Fibroblast of skin of abdomen (primary cell): ENCODE measurements around the gene NDUFS4. TPM values are rescaled to one million over a fixed set of nuclear protein-coding genes. Genes with fewer than 3 reads are reported as not detected.
A peak's percentile ranks its signal among the peaks of the same experiment; 100 is the strongest.
"Not testable (repeated sequence)": the region's sequence is repeated elsewhere in the genome, so short reads cannot be mapped to it uniquely, and the experiment has no call there.

Experiments
- DNase-seq: peaks from one replicate; pipeline ENCODE4 v3.0.0-alpha.2; 2013
- polyA plus RNA-seq, 2 experiments: library from polyadenylated mRNA; unstranded; fragments of 120-200 nt; gene quantifications; one replicate each; pipeline ENCODE4 v1.2.1, GENCODE V29; 2013; ENCODE audit not compliant: insufficient read length in 2 of 2

NDUFS4 gene
- 110 TPM for polyA plus RNA-seq (2013, experiment 1 of 2; ENCODE audit: insufficient read length)
- polyA plus RNA-seq (2013, experiment 2 of 2; ENCODE audit: insufficient read length): 111 TPM

DNA sequence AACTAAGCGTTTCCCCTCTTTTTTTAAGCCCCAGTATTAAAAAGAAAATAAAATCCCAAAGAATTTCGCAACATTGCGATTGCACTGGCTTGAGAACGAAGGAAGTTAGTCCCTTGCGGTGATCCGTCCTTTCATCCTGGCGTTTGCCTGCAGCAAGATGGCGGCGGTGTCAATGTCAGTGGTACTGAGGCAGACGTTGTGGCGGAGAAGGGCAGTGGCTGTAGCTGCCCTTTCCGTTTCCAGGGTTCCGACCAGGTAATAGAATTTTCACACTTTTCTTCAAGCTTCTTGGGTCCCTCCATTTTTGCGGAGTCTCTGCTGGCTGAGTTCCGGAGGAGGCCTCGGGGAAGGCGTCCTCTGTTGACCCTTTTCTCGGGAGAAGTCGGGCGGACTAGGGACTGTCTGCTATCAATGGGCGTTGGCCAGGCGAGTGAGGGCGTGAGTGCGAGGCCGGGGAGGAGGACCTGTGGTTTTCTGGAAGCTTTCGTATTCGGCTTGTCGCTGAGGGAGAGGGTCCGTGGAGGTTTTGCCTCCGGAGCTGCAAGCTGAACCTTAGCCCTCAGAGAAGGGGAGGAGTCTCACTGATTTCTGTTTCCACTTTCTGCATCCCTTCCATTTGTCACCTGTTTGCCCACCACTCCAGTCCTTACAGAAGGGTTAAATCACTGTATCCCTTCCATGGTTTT is at the start of gene NDUFS4:
Gene NDUFS4 (plus strand): TSS at position 134 of the 686 bp plus-strand sequence. CDS start 24 bp downstream, at position 158.
- DNase-seq: peak; percentile 90

DNA sequence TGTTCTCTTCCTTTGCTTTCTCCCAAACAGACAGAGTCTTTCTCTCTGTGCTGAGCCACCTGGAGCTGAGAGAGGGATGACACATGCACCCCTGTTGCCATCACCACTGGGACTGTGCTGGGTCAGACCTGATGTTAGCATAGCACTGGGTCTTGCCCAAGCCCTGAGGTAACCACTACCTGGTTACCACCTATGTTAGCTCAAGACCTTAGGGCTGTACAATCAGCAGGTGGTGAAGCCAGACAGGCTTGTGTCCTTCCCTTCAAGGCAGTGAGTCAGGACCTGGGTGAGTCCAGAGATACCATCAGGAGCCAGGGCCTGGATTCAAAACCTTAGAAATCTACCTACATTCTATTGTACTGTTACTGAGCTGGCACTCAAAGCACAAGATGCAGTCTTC is 47.9 kb upstream of the NDUFS4 start:
- DNase-seq: no peak

DNA sequence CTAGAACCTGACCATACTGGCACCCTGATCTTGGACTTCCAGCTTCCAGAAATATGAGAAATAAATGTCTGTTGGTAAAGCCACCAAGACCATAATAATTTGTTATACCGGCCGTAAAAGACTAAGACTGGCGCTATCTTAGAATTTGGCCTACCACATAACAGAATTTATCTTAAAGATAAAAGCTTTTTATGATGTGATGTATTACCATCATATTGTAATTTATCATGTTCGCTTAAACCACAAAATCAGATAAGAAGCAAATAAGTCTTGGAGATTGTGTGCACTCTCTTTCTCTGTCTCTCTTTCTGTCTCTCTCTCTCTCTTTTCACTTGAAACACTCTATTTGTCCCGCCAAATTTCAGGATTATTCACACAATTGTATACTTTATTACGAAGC is 44.5 kb upstream of the NDUFS4 start:
- no peak for DNase-seq

DNA sequence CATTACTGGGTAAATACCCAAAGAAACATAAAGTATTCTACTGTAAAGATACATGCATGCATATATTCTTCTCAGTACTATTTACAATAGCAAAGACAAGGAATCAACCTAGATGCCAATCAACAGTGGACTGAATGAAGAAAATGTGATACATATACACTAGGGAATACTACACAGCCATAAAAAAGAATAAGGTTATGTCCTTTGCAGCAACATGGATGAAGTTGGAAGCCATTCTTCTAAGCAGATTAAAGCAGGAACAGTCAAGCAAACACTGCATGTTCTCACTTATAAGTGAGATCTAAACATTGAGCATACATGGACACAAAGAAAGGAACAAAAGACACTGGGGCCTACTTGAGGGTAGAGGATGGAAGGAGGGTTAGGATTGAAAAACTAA is 39.6 kb upstream of the NDUFS4 start:
- no peak for DNase-seq

DNA sequence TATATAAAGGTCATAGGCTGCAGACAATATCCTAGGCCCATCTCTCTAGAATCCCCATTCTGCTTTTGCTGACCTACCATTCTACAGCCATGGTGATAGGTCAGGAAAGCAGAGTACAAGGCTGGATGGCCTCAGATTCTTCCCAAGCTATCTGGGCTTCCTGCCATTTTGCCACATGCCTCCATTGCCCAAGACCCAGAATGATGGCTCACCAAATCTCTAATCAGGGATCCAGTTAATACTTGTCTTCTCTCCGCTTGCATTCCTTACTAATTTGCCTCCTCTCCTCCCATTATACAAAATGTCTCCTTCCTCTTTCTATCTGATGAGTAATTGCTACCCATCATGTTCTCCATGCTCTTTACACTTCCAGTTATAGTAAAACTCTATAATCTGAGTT is 22.7 kb upstream of the NDUFS4 start:
- DNase-seq: no peak

DNA sequence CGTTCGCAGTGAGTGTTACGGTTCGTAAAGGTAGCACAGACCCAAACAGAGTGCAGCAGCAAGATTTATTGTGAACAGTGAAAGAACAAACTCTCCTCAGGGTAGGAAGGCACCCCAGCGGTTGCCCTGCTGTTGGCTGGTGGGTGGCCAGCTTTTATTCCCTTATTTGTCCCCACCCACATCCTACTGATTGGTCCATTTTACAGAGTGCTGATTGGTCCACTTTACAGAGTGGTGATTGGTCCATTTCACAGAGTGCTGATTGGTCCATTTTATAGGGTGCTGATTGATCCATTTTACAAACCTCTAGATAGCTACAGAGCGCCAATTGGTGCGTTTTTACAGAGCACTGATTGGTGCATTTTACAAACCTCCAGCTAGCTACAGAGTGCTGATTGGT is 19.7 kb upstream of the NDUFS4 start:
- not testable (repeated sequence) for DNase-seq

DNA sequence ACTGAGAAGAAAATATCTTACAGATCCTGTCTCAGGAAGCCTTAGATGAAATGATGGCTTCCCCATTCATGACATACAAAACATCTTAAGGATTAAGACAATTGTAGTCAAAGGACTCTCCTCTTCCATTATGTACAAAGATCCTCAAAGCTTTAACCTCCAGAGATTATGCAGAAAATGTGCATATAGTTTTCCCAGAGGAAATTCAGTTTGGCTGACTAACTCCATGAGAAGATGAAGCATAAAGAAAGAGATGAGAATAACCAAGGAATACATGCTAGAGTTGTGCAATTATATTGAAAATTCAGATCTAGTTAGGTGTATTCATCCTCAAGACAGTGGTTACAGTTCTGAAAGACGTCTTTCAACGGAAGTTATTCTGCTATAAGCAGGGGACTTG is 18.6 kb upstream of the NDUFS4 start:
- no peak for DNase-seq

DNA sequence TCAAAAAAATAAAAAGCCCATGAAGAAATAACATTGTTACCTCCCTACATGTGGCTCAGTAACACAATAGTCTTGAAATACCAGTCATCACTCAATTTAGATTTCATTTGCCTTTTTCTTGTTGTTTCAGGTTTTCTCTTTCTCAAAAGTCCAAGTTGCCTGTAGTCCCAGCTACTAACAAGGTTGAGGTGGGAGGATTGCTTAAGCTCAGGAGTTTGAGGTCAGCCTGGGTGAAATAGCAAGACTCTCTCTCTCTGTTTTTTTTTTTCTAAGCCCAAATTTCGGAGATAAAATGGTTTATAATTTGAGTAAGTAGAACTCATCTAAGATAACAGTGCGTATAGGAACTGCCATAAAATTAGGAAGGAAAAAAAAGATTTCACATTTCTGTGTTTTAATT is 17.5 kb upstream of the NDUFS4 start:
- no peak for DNase-seq

DNA sequence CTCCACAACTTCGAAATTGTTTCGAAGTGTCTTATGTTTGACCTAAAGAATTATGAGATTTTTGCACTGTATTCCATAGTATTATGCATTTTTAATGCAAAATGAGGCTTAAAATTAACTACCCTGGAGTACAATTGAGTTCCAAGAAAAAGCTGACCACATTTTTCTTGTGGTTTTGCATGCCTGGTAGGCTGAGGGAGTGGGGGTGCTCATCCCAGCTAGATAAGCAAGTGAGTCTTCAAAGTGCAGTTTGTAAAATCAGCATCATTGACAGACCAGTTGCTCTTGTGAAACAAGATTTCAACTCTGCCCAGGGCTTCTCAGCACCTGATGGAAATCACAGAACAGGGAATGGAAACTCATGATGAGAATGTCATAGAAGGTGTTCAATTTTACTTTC is 17.0 kb upstream of the NDUFS4 start:
- peak; percentile 72 for DNase-seq

DNA sequence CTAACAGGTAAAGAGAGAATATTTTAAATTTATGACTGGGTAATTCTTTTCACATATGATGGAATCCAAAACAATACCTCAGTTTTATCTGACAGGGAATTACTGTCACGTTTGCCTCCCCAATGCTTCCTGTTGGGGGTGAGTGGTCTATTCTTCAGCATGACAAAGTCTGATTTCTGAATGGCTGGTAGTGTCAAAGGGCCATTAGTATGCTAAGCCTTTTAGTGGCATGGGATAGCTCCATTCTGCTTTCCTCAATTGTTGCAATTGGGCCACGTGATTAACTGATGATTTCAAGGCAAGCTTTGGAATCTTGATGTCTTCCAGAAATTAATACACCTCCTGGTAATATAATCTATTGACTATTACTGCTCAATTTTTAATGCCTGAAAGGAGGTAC is 14.7 kb upstream of the NDUFS4 start:
- no peak for DNase-seq

DNA sequence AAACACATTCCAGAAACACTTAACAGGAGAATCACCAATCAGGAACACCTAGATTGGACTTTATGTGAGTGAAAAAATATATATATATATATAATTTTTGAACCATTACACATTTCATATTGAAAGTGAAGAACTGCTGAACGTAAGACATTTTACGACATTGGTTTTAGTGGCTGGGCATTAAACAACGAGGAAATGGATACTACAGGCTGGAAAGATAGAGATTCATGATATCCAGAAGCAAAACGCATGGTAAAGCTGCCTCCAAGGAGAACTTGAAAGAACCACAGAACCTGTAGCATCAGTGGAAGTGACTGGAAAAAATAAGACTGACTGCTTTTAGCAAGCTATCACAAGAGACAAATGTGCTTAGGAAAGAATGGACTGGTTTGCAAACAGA is 13.2 kb upstream of the NDUFS4 start:
- DNase-seq: no peak

DNA sequence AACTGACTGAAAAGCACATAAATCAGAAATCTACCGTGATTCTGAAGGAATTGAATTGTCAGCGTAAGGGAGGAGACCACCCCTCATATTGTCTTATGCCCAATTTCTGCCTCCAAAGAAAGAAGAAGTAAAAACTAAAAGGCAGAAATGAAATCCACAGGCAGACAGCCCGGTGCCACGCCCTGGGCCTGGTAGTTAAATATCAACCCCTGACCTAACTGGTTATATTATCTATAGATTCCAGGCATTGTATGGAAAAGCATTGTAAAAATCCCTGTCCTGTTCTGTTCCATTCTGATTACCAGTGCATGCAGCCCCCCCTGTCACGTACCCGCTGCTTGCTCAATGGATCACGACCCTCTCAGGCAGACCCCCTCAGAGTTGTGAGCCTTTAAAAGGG is 11.9 kb upstream of the NDUFS4 start:
- not testable (repeated sequence) for DNase-seq

DNA sequence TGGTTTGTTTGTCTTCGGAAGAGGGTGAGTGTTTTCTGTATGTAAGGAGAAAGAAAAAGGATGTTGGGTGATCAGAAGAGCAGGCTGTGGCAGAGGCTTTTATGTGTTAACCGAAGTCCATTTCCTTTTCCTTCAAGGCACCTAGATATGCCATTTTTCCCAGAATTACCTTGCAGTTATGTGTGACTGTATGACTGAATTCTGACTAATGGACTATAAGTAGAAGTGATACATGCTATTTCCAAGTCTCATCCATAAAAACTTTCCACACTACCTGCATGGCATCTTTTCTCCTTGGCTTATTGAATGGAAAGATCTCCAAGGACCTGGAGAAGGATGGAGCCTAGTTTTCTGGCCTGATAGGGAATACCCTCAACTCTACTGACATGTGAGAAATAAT is 10.6 kb upstream of the NDUFS4 start:
- no peak for DNase-seq

DNA sequence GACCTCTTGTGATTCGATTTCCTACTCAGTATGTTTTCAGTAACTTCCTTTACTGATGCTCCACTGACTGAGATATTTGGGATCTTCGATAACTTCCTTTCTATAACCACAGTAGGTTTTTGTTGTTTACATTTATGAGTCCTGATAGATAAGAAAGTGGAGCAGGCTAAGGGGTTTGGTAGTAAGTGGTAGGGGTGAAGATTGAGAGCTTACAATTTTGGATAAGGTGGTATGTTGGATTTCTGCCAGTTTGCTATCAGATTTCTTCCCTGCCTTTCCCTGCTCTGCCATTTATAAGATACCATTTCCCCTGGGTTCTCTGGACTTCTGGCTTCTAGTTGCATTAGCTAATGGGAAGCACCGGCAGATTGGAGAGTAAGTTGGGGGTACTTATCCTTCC is 7.9 kb upstream of the NDUFS4 start:
- DNase-seq: no peak

DNA sequence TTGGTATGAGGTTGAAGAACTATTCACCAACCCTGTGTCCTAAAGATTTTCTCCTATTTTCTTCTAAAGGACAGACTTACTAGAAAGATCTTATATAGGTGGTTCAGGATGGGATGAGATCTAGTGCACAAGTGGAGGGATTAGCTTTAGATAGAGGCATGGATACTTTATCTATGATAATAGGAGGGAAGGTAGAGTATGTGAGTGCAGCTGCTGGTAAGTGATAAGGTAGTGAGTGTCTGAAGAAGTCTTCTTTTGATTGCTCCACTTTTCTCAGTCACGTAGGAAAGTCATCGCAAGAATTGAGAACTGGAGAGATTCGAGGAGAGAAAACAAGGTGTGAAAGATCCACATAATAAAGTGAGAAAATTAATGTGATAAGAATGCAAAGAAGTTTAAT is 6.0 kb upstream of the NDUFS4 start:
- no peak for DNase-seq

DNA sequence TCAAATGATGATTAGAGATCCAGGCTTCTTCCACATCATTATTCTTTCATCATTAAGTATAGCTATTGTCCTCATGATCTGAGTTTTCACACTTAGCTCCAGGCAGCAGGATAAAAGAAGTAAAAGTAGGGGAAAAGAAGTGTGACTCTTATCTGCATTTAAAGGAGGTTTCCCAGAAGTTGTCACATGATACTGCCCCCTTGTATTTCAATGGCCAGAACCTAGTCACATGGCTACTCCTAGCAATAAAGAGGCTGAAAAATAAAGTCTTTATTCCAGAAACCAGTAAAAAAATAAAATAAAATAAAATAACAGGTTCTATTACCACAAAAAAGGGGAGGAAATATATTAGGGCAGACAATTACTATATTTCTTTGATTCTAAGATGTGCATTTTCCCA is 5.3 kb upstream of the NDUFS4 start:
- DNase-seq: no peak

DNA sequence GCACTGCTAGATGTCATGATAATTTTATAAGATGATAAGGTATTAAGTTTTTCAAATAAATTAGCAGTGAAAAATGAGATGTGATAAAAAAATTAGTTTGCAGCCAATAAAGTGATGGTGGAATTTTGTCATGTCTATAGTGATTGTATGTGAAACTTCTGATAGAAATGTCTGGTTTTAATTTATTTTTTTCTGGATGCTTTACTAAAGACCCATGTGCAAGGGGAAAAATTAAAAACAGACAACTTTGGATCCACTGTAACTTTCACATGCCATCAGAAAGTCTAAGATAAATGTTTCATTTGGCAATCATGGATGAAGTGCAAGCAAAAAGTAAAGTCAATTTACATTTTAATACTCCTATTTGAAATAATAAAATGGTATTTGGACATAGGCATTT is 4.4 kb upstream of the NDUFS4 start:
- peak; percentile 9 for DNase-seq

DNA sequence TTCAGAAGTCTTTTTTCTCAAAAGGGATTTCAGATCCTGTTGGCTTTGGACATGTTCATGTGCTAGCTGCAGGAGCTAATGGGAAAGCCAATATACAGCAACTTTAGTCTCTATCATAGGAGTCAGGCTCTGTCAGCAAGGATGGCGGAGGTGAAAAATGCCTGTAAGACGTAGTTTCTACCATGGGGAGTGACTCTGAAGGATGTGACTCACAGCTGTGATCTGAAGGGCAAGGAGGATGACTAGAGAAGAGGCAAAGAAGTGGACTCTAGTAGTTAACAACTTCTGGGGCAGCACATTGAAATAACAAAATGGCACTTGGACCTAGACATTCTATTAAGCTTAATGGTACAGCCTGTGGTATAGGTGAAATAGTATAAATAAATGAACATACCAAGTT is 3.1 kb upstream of the NDUFS4 start:
- DNase-seq: peak; percentile 21

DNA sequence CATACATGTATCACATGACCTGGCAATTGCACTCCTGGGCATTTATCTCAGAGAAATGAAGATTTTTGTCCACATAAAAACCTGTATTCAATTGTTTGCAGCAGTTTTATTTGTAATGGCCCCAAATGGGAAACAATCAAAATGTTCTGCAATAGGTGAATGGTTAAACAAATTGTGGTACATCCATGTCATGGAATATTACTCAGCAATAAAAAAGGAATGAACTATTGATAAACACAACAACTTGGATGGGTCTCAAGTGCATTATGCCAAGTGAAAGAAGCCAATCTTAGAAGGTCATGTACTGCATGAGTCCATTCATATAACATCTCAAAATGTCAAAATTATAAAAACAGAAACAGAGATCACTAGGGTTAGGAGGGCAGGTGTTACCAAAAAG is 1.5 kb upstream of the NDUFS4 start:
- DNase-seq: no peak

DNA sequence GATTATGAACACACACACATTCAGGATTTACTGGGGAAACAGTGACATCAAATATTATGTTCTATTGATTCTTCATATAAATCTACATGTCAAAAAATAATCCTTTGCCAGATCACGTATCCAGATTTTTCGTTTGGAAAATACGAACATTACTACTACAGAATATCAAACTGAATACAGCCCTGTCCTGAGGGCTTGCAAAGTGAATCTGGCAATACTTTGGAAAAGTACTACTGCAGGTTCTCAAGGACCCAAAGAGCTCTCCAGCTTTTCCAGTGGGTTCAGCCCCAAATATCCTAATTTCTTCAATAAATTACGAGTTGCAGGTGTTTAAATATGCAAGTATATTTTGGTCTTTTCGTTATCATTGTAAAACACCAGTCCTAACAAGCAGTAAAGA is 411 bp upstream of the NDUFS4 start:
- DNase-seq: no peak

DNA sequence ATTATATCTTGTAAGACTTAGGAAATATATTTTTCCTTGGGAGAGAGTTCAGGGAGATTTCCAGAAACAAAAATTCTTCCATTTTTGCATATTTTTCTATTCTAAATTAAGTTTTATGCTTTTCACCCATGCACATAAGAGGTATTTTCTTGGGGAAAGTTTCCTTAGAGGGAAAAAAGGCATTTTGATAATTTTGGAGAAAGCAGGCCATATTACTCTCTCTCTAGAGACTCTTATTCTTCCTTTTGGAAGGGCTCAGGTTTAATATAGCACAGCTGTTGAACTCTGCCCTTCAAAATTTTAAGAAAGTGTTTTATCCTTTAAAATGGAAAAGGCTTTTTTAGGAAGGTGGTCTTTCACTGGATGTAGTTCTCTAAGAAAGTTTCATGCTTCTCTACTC is 8.0 kb downstream of the NDUFS4 start:
- DNase-seq: no peak

DNA sequence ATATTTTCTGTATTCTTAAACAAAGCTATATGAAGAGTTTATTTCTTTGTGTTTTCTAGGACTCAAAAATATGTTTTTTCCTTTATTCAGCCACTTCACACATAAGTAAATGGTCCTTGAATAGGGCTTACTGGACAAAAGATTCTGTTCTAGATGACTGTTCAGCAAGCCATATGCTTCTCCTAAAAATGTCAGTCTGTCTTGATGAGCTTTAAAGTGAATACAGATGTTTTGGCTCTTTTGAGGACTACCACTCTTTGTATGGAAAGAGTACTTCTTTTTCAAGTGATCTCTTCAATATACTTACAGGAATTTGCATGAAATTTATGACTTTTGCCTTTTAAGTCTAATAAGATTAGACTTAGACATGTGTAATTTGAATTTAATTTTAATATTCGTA is 8.4 kb downstream of the NDUFS4 start:
- peak; percentile 64 for DNase-seq

DNA sequence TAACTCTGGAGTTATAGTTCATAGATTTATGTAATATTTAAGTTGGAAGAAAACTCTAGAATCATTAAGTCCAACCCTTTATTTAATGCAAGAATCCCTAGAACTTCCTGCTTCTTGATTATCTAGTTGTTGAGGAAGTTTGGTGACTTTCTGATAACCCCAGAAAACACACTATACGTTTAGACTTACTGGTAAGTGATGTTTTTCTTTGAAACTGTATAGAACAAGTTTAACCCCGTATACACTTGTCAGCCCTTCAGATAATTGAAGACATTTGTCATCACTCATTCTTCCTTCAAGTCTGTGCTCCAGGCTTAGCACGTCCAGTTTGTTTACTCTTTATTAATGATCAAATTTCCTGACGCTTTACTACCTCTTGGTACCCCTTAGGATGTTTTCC is 9.0 kb downstream of the NDUFS4 start:
- no peak for DNase-seq

DNA sequence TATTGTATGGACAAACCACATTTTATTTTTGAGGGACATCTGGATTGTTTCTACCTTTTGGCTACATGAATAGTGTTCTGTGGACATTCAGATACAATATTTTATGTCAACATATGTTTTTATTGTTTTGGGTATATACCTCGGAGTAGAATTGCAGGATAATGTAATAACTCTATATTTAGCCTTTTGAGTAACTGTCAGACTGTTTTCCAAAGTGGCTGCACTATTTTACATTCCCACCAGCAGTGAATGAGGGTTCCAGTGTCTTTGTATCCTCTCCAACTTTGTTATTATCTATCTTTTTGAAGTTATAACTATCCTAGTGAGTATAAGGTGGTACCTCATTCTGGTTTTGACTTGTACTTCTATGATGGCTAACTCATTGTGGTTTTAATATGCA is 11.0 kb downstream of the NDUFS4 start:
- DNase-seq: no peak

DNA sequence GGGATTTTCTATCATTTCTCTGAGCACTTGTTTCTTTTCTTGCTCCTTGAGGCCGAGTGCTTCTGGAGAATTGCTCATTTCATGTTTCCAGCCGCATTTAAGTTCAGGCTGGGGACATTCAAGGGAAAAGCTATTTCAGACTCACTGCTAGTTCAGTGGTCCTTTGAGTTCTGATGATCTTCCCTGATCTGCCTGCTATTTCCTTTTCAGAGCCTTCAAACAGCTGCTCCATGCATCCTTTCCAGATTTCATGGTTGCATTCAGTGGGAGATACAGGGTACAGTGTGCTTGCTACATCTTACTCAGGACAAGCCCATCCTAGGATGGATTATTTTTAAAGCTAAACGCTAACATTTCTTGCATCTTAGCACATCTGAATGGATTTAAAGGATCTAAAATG is 14.7 kb downstream of the NDUFS4 start:
- DNase-seq: no peak
